Sciatic nerve (tissue), 2 donors: ENCODE measurements around the gene GIMAP2. TPM values are rescaled to one million over a fixed set of nuclear protein-coding genes. Genes with fewer than 3 reads are reported as not detected.
"Not testable (repeated sequence)": the region's sequence is repeated elsewhere in the genome, so short reads cannot be mapped to it uniquely, and the experiment has no call there.

ENCODE experiments used
- ATAC-seq: fragments of 200-7000 bp; cut with Tn5 transposase; one replicate; pipeline ENCODE4 v1.9.1; 2020; ENCODE audit warnings: mild to moderate bottlenecking, moderate library complexity
- DNase-seq: peaks from one replicate; pipeline ENCODE4 v3.0.0-alpha.2; 2020; ENCODE audit warnings: low spot score
- intact Hi-C: fragments of 100-400 bp; cut with DNase I; formaldehyde crosslinking; loops from one replicate; pipeline ENCODE4 v1.14.2; 2022
- total RNA-seq: library from RNA; stranded (reverse); fragmentation: NEBNext Ultra II Directional; extraction: Animal tissue kit (Norgen Biotek cat#: 25700); gene quantifications from one replicate; pipeline ENCODE4 v1.2.1, GENCODE V29; 2021
- donor health status: DM: no; HTN: no; CAD: no.
- donor health status: DM: no; HTN: no; CAD: no.

GIMAP2 gene
- total RNA-seq, 1 donor from 2014 or later: 11.7 TPM

DNA sequence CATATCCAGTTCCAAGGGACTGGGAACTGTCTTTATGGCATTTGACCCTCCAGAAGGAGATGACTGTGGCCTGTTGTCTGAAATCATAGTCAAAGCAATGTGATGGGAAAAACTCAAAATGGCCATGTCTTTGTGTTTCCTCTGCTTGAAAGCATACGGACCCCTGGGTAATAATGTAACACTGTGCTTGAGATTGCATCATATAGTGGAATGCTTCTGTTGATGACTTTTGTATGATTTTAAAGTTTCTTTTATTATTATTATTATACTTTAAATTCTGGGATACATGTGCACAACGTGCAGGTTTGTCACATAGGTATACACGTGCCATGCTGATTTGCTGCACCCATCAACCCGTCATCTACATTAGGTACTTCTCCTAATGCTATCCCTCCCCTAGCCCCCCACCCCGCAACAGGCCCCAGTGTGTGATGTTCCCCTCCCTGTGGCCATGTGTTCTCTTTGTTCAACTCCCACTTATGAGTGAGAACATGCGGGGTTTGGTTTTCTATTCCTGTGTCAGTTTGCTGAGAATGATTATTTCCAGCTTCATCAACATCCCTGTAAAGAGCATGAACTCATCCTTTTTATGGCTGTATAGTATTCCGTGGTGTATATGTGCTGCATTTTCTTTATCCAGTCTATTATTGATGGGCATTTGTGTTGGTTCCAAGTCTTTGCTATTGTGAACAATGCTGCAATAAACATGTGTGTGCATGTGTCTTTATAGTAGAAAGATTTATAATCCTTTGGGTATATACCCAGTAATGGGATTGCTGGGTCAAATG is 13.5 kb upstream of the GIMAP2 start:
- intact Hi-C loops, ATAC-seq, DNase-seq: not testable (repeated sequence)

DNA sequence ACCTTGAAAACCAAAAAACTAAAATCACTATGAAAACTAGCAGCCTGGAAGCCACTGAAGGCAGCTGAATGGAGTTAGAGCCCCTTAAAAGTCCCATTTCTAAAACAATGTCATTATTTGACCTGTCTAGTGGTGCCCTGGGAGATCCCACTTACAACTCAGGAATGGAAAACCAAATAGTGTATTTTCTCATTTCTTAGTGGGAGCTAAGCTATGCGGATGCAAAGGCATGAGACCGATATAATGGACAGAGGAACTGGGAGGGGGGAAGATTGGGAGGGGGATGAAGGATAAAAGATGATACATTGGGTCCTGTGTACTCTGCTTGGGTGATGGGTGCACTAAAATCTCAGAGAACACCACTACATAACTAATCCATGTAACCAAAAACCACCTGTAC is 9.8 kb upstream of the GIMAP2 start:
- ATAC-seq (no peak), DNase-seq (no peak)
- intact Hi-C loops: no loop called here

DNA sequence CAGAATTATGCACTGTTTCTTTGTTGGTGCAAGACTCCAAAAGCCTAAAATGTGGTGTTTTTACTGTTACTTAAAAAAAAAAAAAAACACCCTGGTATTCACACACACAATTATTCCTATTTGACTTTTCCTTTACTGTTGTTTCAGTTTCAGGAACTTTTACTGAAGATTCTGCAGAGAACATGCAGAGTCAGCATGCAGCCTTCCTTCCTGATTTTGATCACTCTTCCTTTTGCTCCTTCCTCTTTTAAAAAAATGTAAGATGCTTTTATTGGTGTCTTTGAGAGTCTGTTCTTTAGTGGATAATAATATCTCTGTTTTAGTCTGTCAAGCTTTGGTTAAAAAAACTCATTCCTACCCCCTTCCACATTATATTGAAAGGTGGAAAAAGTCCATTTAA is 9.2 kb upstream of the GIMAP2 start:
- ATAC-seq, intact Hi-C loops, DNase-seq: not testable (repeated sequence)

- ATAC-seq, intact Hi-C loops: not testable (repeated sequence)
These were observed 8.7 kb upstream of the GIMAP2 start for GRCh38 chr7:150676854-150677253.

DNA sequence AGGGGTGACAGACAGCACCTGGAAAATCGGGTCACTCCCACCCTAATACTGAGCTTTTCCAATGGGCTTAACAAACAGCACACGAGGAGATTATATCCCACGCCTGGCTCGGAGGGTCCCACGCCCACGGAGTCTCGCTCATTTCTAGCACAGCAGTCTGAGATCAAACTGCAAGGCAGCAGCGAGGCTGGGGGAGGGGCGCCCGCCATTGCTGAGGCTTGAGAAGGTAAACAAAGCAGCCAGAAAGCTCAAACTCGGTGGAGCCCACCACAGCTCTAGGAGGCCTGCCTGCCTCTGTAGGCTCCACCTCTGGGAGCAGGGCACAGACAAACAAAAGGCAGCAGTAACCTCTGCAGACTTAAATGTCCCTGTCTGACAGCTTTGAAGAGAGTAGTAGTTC is 6.9 kb upstream of the GIMAP2 start:
- intact Hi-C loops, ATAC-seq, DNase-seq: not testable (repeated sequence)

More at GRCh38 chr7:150676854-150677253, 8.7 kb upstream of the GIMAP2 start:
- DNase-seq: not testable (repeated sequence)

GRCh38 chr7:150680364-150680763 is 5.1 kb upstream of the GIMAP2 start:
- intact Hi-C loops, DNase-seq, ATAC-seq: not testable (repeated sequence)

DNA sequence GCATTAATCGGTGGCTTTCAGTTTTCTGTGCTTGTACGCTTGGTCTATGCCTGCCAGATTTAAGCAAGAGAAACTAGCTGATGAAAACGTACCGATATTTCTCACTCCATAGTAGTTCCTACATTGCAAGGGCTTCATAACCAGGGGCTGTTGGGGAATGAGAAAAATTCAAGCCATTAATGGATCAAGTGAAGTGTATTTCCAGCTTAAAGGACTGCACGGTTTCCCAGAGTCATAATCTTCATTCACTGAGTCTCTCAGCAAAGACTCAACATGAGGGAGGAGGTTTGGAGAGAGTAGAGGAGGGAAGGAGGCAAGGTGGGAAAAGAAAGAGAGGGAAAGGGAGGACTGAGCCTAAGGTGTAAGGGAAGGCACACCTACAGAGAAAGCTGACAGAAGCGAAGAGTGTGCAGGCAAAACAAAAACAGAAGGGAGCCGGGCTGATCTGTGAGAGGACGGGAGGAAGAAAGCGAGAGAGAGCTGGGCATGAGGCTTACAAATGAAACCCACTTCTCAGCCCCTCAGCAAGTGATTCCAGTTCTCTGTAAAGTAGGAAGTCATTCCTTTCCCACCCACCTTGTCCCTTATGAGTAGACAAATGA is 625 bp downstream of the GIMAP2 start:
- ATAC-seq (peak; percentile 38), DNase-seq (no peak)
- intact Hi-C loops: no loop called here

DNA sequence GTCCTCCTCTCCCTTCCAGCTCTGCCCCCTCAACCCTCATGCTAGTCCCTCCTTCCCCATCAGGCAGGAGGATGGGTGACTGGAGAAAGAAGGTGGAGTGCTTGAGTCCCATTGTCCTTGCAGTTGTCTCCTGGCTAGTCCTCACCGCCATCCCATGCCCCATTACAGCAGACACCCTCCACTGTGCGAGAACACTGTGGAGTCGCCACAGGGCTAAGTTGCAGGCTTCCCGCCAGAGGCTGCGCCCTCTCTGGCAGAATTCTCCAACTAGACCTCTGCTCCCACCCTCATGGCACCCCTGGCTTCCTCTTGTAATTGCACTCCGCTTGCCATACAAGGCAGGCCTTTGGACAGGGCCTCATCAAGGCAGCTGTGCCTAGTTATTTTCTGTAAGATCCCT is 3.1 kb downstream of the GIMAP2 start:
- intact Hi-C loops: no loop called here
- DNase-seq: no peak
- ATAC-seq: no peak

- no peak for ATAC-seq
- intact Hi-C loops: no loop called here
- DNase-seq: no peak
These were observed 10.1 kb downstream of the GIMAP2 start for GRCh38 chr7:150695654-150696053.

DNA sequence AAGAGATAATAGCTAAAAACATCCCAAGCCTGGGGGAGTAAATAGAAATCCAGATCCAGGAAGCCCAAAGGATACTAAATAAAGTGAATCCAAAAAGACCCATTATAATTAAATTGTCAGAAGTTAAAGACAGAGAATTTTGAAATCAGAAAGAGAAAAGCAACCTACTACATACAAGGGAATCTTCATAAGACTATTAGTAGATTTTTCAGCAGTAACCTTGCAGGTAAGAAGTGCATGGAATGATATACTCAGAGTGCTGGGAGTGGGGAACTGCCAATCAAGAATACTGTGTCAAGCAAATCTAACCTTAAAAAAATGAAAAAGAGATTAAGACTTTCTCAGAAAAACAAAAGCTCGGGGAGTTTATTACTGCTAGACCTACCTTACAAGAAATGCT is 17.7 kb downstream of the GIMAP2 start:
- intact Hi-C loops: no loop called here
- ATAC-seq: no peak
- no peak for DNase-seq

DNA sequence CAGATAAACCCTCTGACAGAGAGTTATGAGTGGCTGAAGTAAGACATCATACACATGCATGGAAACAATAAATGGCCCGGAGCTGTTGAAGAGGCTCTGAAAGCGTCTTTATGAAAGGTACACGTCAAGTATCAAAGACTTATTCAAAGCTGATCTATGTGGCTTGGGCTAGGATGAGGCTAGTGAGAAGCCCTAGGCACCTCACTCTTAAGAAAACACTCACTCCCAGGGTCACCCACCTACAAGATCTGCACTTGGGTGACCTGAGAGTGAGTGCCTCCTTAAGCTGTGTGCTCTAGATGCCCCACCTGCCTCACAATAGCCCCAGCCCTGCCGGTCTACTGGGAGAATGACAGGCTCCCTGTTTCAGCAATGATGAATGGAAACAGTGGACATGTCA is 29.8 kb downstream of the GIMAP2 start:
- ATAC-seq: no peak
- no peak for DNase-seq
- intact Hi-C loops: no loop called here

DNA sequence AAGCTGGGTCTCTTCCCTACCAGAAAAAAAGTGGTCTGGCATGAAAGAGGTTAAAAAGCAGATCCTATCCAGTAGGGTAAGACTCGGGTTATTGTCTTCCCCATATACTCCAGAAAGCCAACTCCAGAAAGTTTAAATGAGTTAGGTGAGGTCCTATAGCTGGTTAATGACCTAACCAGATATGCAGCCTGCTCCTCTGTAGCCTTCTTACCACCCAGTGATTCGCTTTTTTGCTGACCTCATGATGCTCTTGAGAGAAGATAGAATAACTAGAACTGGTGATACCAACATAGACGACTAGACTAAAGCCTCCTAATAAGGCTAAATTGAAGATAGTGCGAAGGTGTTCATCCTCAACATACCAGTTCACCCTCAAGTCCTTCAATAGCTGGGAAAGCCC is 30.2 kb downstream of the GIMAP2 start:
- ATAC-seq (no peak), DNase-seq (no peak)
- intact Hi-C loops: no loop called here

- intact Hi-C loops: no loop called here
- DNase-seq: peak; percentile 64
- ATAC-seq: peak; percentile 67
These were observed 30.9 kb downstream of the GIMAP2 start, which contains the start of gene GIMAP1 for GRCh38 chr7:150716368-150716767. TSS of gene GIMAP1 (plus strand) at chr7:150716613. CDS start at chr7:150719048, 2,435 bp downstream.

DNA sequence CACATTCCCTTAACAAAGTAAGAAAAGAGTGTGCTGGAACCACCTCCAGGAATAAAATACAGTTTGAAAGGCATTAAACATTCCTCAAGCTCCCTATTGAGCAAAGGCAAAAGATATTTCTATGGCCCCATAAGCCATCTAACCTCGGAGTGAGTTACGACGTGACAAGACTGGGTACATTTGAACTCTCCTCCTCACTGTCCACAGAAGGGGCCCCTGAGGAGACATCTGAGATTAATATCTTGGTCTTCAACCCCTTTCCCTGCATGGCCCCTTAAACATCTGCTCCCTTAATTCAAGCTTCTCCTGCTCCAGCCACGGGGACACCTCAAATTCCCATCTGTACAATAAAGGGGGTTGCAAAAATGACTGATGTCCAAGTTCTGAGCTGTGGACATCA is 31.4 kb downstream of the GIMAP2 start:
- intact Hi-C loops: no loop called here
- ATAC-seq: no peak
- no peak for DNase-seq

DNA sequence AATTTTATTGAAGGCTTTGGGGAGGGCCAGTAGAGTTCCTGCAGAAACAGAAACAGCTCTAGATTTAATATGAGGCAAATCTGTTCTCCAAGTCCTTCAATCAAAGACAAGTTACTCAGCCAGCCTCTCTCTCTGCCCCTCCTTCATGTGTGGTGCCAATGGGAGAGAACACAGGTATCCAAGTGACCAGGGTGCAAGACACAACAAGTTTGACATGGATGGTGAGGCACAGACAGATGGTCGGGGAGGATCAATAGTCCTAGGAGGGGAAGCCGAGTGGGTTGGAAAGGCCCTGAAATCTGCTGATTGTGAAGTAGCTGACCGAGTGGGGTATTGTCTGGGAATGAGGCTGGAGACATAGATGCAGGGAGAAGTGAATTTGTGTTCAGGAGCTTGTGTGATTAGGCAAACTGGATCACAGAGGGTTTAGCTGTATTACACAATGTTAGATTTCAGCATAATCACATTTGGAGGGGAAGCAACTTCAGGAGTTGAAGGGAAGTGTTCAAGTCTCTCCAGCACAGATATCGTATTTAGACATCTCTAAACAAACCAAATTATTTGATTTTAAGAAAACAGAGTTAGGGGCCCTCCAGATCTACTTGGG is 32.4 kb downstream of the GIMAP2 start:
- ATAC-seq: no peak
- DNase-seq: no peak
- intact Hi-C loops: no loop called here

- intact Hi-C loops: no loop called here
- ATAC-seq: no peak
- no peak for DNase-seq
These were observed 33.9 kb downstream of the GIMAP2 start for GRCh38 chr7:150719436-150719835.

GRCh38 chr7:150719960-150720891 is 34.7 kb downstream of the GIMAP2 start:
- DNase-seq (no peak), ATAC-seq (no peak)
- intact Hi-C loops: loop anchor here (10.0 kb wide), 1 partner anchor 625 kb away; the partner anchor contains the start of gene NUB1

DNA sequence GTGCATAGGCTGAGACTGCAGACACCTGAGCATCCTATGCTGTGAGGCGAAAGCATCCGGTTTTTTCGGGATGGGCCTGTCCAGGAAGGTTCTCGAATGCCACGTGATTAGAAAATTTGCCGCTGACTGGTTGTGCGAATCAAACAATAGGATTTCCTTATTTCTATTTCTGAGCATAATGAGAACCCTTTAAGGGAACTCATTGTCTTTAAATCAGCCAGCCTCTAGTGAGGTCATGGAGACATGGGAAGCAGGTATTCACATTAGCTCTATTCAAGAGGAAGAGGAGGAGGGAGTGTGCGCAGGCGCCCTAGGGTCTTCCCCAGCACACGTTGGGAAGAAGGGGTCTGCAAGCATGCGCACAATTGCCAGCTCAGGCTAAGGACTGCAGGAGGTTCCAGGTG is 36.5 kb downstream of the GIMAP2 start:
- DNase-seq (no peak), ATAC-seq (no peak)
- intact Hi-C loops: loop anchor here (10.0 kb wide), 1 partner anchor 623 kb away; the partner anchor contains the start of gene NUB1

- intact Hi-C loops: loop anchor here (10.0 kb wide), 1 partner anchor 622 kb away; the partner anchor contains the start of gene NUB1
- ATAC-seq: no peak
These were observed 37.0 kb downstream of the GIMAP2 start for GRCh38 chr7:150722431-150722931.

More at GRCh38 chr7:150722431-150722931, 37.0 kb downstream of the GIMAP2 start:
- no peak for DNase-seq
